Stomach smooth muscle (tissue), 2 donors: ENCODE results near the gene FADD.
"Not testable (repeated sequence)": the region's sequence is repeated elsewhere in the genome, so short reads cannot be mapped to it uniquely, and the experiment has no call there.

Source experiments
- H3K27ac ChIP-seq: one replicate; pipeline ENCODE4 v1.7.0; 2013; ENCODE audit warnings: mild to moderate bottlenecking, low read length, inconsistent platforms
- H3K27me3 ChIP-seq, 2 donors: one replicate each; pipeline ENCODE4 v1.7.0; 2013; ENCODE audit warnings: low read length in 2 of 2; ENCODE audit not compliant: insufficient read depth in 2 of 2, control insufficient read depth in 1 of 2
- H3K36me3 ChIP-seq, 2 donors: one replicate each; pipeline ENCODE4 v1.7.0; 2013; ENCODE audit warnings: low read length in 2 of 2; ENCODE audit not compliant: control insufficient read depth in 2 of 2, insufficient read depth in 2 of 2
- H3K4me1 ChIP-seq: one replicate; pipeline ENCODE4 v1.7.0; 2013; ENCODE audit warnings: low read length; ENCODE audit not compliant: control insufficient read depth, insufficient read depth
- H3K4me3 ChIP-seq, 2 donors: one replicate each; pipeline ENCODE4 v1.7.0; 2013; ENCODE audit warnings: low read length in 2 of 2
- H3K9ac ChIP-seq, 2 donors: one replicate each; pipeline ENCODE4 v1.7.0; 2013; ENCODE audit warnings: low read length in 2 of 2, mild to moderate bottlenecking in 1 of 2
- H3K9me3 ChIP-seq, 2 donors: one replicate each; pipeline ENCODE4 v1.7.0; 2013; ENCODE audit warnings: low read length in 2 of 2; ENCODE audit not compliant: control insufficient read depth in 2 of 2
- donor health status: healthy.
- donor health status: Pancreatic carcinoma.

The FADD gene

DNA sequence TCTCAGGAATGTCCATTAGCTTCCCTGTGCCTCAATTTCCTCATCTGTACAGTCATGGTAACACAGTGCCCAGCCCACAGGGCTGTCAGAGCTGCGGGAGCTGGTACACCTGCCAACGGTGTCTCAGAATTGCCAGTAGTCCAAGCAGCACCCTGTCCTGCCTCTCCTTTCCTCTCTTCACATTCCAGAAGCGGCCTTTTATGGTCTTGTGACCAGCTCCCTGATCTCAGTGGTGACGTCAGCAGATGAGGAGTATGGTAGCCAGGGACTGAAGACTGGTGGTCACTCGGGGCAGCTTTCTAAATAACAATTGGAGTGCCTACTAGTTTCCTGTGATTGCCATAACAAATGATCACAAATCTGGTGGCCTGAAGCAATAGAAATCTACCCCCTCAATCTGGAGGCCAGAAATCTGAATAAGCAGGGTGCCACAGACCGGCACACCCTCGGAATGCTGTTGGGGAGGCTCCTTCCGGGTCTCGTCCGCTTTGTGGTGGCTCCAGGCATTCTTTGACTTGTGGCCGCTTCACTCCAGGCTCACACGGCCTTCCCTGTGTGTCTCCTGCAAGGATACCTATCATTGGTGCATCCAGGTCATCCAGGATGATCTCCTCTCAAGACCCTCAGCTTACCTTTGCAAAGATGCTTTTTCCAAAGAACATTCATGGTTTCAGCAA lies 2.1 kb downstream of the FADD start:
- peak overlapping the region in 1 of 2 donors; percentile 93 for H3K4me3 ChIP-seq
- no peak overlapping the region for H3K9ac ChIP-seq
- peaks cover 16 to 23% of the 10 kb centered on the region in 2 donors for H3K36me3 ChIP-seq
- H3K27ac ChIP-seq, result no peak overlapping the region
- H3K27me3 ChIP-seq, result no peaks in the 10 kb centered on the region
- H3K9me3 ChIP-seq, result no peaks in the 10 kb centered on the region
- H3K4me1 ChIP-seq, result peaks cover 16% of the 10 kb centered on the region

DNA sequence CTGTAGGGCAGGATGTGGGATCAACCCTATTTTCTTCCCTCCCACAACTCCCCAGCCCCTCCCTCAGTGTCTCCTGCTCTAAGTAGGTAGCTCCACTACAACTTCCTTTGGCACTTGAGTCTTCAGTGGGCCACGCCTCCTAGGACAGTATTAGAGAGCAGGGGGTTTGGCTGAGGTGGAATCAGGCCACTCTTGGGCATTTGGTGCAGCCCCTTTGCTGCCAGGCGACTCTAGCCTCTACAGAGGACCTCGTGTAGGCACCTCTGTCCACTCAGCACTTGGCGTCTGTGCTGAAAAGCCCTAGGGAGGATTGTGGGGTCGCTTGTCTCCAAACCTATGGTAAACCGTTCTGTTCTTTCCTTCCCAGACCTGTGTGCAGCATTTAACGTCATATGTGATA lies 2.7 kb downstream of the FADD start:
- Histone ChIP-seq H3K27ac (no peak overlapping the region), H3K27me3 (no peaks in the 10 kb centered on the region), H3K4me3 (no peak overlapping the region), H3K9ac (no peak overlapping the region), H3K36me3 (peaks cover 16 to 23% of the 10 kb centered on the region in 2 donors), H3K9me3 (no peaks in the 10 kb centered on the region), H3K4me1 (peaks cover 16% of the 10 kb centered on the region)

DNA sequence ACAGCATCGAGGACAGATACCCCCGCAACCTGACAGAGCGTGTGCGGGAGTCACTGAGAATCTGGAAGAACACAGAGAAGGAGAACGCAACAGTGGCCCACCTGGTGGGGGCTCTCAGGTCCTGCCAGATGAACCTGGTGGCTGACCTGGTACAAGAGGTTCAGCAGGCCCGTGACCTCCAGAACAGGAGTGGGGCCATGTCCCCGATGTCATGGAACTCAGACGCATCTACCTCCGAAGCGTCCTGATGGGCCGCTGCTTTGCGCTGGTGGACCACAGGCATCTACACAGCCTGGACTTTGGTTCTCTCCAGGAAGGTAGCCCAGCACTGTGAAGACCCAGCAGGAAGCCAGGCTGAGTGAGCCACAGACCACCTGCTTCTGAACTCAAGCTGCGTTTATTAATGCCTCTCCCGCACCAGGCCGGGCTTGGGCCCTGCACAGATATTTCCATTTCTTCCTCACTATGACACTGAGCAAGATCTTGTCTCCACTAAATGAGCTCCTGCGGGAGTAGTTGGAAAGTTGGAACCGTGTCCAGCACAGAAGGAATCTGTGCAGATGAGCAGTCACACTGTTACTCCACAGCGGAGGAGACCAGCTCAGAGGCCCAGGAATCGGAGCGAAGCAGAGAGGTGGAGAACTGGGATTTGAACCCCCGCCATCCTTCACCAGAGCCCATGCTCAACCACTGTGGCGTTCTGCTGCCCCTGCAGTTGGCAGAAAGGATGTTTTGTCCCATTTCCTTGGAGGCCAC lies 3.3 kb downstream of the FADD start:
- H3K27ac ChIP-seq, result no peak overlapping the region
- no peak overlapping the region for H3K4me3 ChIP-seq
- H3K36me3 ChIP-seq, result peaks cover 16 to 23% of the 10 kb centered on the region in 2 donors
- H3K9me3 ChIP-seq, result no peaks in the 10 kb centered on the region
- H3K27me3 ChIP-seq, result no peaks in the 10 kb centered on the region
- peaks cover 16% of the 10 kb centered on the region for H3K4me1 ChIP-seq
- no peak overlapping the region for H3K9ac ChIP-seq

DNA sequence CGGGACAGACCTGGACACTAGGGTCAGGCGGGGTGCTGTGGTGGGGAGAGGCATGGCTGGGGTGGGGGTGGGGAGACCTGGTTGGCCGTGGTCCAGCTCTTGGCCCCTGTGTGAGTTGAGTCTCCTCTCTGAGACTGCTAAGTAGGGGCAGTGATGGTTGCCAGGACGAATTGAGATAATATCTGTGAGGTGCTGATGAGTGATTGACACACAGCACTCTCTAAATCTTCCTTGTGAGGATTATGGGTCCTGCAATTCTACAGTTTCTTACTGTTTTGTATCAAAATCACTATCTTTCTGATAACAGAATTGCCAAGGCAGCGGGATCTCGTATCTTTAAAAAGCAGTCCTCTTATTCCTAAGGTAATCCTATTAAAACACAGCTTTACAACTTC lies 3.9 kb downstream of the FADD start:
- peaks cover 16% of the 10 kb centered on the region for H3K4me1 ChIP-seq

DNA sequence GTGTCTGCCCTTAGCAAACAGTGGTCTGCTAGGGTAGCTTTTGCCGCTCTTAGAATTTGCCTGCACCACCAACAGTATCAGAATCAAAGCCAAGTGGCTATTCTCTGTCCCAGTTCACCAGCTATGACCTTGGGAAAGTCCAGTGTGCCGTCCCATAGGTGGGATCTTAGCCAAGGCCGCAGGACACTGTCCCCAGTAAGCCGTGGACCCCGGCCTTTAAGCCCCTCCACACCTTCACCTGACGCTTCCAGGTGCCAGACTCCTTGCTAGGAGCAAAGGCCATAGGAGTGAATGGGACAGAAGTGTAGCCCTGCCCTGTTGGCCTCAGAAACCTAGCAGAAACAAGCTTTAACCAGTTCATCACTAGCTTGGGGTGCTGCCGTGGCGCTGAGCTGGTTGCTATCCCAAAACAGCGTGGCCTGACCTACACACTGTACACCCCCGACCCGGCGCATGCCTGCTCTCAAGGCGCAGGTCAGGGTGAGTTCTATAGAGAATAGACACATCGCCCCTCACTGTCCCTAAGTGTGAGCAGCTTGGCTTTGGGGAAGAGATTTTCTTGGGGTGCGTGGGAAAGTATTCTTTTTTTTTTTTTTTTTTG lies 4.5 kb downstream of the FADD start:
- H3K36me3 ChIP-seq, result peaks cover 16 to 23% of the 10 kb centered on the region in 2 donors
- H3K4me3 ChIP-seq, result no peak overlapping the region
- H3K4me1 ChIP-seq, result peaks cover 16% of the 10 kb centered on the region
- H3K27me3 ChIP-seq, result no peaks in the 10 kb centered on the region
- H3K9ac ChIP-seq, result no peak overlapping the region
- H3K9me3 ChIP-seq, result no peaks in the 10 kb centered on the region
- no peak overlapping the region for H3K27ac ChIP-seq

More for the DNA sequence above, 3.9 kb downstream of the FADD start:
- Histone ChIP-seq H3K27ac (no peak overlapping the region), H3K9me3 (no peaks in the 10 kb centered on the region), H3K27me3 (no peaks in the 10 kb centered on the region), H3K9ac (no peak overlapping the region), H3K4me3 (no peak overlapping the region), H3K36me3 (peaks cover 16 to 23% of the 10 kb centered on the region in 2 donors)

DNA sequence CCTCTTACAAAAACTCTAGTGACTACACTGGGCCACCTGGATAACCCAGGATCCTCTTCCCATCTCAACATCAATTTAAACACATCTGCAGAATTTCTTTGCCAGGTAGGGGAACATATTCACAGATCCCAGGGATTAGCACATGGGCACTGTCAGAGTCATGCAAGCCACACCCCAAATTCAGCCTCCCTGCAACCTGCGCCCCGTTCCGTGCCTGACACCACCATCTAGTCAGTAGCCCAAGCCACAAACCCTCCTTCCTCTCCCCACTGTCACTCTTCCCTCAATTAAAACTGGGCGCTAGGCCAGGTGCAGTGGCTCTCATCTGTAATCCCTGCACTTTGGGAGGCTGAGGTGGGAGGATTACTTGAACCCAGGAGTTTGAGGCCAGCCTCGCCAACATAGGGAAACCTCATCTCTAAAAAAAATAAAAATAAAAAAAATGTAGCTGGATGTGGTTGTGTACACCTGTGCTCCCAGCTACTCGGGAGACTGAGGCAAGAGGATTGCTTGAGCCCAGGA lies 6.4 kb downstream of the FADD start:
- H3K9ac ChIP-seq, result no peak overlapping the region
- H3K9me3 ChIP-seq, result no peaks in the 10 kb centered on the region
- no peaks in the 10 kb centered on the region for H3K27me3 ChIP-seq
- no peak overlapping the region for H3K27ac ChIP-seq
- peaks cover 16 to 23% of the 10 kb centered on the region in 2 donors for H3K36me3 ChIP-seq
- H3K4me3 ChIP-seq, result no peak overlapping the region
- H3K4me1 ChIP-seq, result peaks cover 10% of the 10 kb centered on the region

DNA sequence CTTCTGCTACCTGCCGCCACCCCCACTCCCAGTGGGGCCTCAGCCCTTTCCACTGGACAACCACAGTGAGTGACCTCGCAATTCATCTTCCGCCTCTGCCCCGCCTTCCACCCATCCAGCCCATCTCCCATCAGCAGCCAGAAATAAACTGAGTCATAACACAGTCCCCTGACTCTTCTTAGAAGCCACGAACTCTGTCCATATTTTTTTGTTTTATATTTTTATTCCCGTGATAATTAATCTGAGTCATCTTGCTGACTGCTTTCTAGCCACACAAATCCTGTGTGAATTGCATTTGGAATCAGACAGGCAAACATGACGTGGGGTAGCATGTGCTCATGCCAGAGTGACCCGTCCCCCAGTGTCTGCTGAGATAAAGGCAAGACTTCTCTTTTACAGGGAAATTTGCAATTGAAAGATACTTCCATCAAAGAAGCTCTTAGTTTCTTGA lies 7.0 kb downstream of the FADD start:
- no peaks in the 10 kb centered on the region for H3K27me3 ChIP-seq
- H3K27ac ChIP-seq, result no peak overlapping the region
- H3K36me3 ChIP-seq, result peaks cover 13 to 23% of the 10 kb centered on the region in 2 donors
- peaks cover 4% of the 10 kb centered on the region for H3K4me1 ChIP-seq
- no peaks in the 10 kb centered on the region for H3K9me3 ChIP-seq
- no peak overlapping the region for H3K4me3 ChIP-seq
- no peak overlapping the region for H3K9ac ChIP-seq

DNA sequence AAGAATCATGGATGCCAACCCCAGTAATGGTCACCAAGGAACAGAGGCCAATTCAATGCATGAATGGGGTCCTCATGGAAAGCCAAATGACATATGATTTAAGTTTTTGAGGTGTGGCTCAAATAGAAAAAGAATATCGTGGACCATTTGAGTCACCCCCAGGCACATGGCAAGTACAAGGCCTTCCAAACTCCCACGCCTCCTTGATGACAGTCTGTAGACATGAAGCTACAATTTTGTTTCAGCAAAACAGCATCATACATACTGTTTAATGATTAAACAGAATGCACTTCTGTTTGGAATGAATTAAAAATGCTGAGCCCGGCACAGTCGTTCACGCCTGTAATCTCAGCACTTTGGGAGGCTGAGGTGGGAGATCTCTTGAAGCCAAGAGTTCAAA lies 7.4 kb downstream of the FADD start:
- no peaks in the 10 kb centered on the region for H3K27me3 ChIP-seq
- no peak overlapping the region for H3K27ac ChIP-seq
- H3K9me3 ChIP-seq, result no peaks in the 10 kb centered on the region
- H3K4me3 ChIP-seq, result no peak overlapping the region
- peaks cover 12 to 23% of the 10 kb centered on the region in 2 donors for H3K36me3 ChIP-seq
- H3K9ac ChIP-seq, result no peak overlapping the region
- peaks cover 3% of the 10 kb centered on the region for H3K4me1 ChIP-seq

DNA sequence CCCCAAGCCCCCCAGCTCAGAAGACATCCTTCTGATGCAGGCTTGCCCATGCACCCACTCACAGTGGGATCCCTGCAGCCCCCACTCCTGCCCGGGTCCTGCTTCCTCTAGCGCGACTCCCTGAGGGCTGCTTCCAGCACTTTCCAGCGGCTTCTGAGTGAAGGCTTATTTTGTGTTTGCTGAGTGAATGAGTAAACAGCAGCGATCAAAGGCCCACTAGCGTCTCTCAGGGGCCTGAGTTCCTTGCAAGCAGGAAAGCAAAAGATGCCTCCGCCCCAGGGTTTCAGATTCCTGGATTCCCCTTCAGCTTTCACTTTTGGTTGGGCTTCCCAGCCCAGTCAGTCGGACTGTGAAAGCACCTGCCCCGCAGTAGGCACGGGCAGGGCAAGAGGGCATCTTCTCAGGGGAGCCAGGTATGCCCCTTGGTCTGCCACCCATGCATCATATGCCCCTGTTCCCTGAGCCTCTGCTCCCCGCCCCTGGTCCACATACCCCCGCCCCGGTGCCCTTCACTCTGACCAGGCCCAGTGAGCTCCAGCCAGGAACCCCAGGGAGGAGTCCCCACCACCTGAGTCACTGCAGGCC lies 9.2 kb downstream of the FADD start:
- Histone ChIP-seq H3K4me3 (peak overlapping the region in 1 of 2 donors; percentile 15), H3K4me1 (no peaks in the 10 kb centered on the region), H3K9ac (no peak overlapping the region), H3K27ac (no peak overlapping the region), H3K27me3 (no peaks in the 10 kb centered on the region), H3K36me3 (peaks cover 4 to 13% of the 10 kb centered on the region in 2 donors), H3K9me3 (no peaks in the 10 kb centered on the region)

DNA sequence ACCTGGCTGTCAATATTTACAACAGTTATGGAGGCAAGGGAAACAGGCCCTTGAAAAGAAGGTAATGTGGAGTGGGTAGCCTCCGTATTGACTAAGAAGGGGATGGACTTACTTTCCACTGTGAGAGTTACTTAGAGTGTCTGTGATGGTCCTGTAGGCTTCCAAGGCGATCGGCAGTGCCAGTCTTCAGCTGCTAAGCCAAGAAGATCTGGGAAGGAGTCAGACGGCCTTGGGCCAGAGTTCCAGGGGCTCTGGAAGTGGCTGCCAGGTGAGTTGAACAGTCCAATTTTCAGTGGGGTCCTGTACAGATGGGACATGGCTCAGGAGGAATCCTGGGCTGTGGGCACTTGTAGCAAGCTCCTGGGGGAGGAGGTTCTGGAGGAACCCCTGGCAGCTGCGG lies 14.3 kb downstream of the FADD start:
- not testable (repeated sequence) for H3K9me3 ChIP-seq, H3K27me3 ChIP-seq, H3K9ac ChIP-seq, H3K4me3 ChIP-seq, H3K4me1 ChIP-seq, H3K36me3 ChIP-seq, H3K27ac ChIP-seq
